Glutamatergic neuron (in vitro differentiated cells): Measurements from ENCODE around the gene UBXN11. TPM values are rescaled to one million over a fixed set of nuclear protein-coding genes. Genes with fewer than 3 reads are reported as not detected.

ENCODE experiments used
- DNase-seq: peaks from one replicate; pipeline ENCODE4 v3.0.0; 2022
- H3K27ac Mint-ChIP-seq: one replicate; pipeline ENCODE4 v1.8.0; 2020; ENCODE audit warnings: mild to moderate bottlenecking, mixed read lengths, inconsistent platforms; ENCODE audit not compliant: unreplicated experiment
- H3K27me3 Mint-ChIP-seq: one replicate; pipeline ENCODE4 v1.8.0; 2020; ENCODE audit warnings: mild to moderate bottlenecking, moderate library complexity, mixed read lengths, inconsistent platforms; ENCODE audit not compliant: unreplicated experiment
- H3K36me3 Mint-ChIP-seq: one replicate; pipeline ENCODE4 v1.8.0; 2020; ENCODE audit warnings: mild to moderate bottlenecking, mixed read lengths, inconsistent platforms; ENCODE audit not compliant: unreplicated experiment
- H3K4me1 Mint-ChIP-seq: one replicate; pipeline ENCODE4 v1.8.0; 2020; ENCODE audit warnings: mild to moderate bottlenecking, low read depth, mixed read lengths, inconsistent platforms; ENCODE audit not compliant: unreplicated experiment
- H3K4me3 Mint-ChIP-seq: one replicate; pipeline ENCODE4 v1.8.0; 2020; ENCODE audit warnings: mild to moderate bottlenecking, mixed read lengths, inconsistent platforms; ENCODE audit not compliant: unreplicated experiment
- H3K9me3 Mint-ChIP-seq: one replicate; pipeline ENCODE4 v1.8.0; 2020; ENCODE audit warnings: mild to moderate bottlenecking, moderate library complexity, mixed read lengths, inconsistent platforms; ENCODE audit not compliant: unreplicated experiment
- total RNA-seq: library from RNA; stranded (reverse); fragmentation: NEBNext Ultra II Directional; extraction: Animal tissue kit (Norgen Biotek cat#: 25700); gene quantifications from one replicate; pipeline ENCODE4 v1.2.1, GENCODE V29; 2021; ENCODE audit not compliant: unreplicated experiment
- TF ChIP-seq, protein P1 (sequence below): fragments of 200-600 bp; sonication (generic); IDR thresholded peaks from one replicate; pipeline ENCODE4 v1.5.0; 2021; ENCODE audit not compliant: partially characterized antibody, unreplicated experiment

Gene UBXN11
- total RNA-seq, 1 donor from 2014 or later = 11.4 TPM

DNA sequence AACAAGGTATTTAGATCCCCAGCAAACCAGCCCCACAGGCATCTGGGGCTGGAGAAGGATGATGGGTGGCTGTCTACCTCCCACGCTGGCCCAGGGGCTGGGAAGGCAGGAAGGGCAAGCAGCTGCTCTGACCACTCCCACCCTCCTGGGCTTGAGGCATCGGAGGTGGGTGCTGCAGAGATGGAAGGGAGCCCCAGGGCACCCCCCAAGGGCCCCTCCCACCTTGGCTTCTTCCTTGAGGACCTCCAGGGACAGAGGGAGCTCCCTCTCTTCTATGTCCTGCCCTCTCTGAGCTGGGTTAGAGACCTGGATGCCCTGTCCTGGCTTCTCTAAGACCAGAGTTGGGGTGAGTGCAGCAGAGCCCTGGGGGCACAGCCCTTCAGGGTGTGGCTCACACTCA is 14.5 kb upstream of the UBXN11 start:
- peaks cover 7% of the 10 kb centered on the region for H3K4me1 Mint-ChIP-seq
- no peaks in the 10 kb centered on the region for H3K36me3 Mint-ChIP-seq
- no peaks in the 10 kb centered on the region for H3K9me3 Mint-ChIP-seq
- H3K27me3 Mint-ChIP-seq = peaks cover 7% of the 10 kb centered on the region
- DNase-seq = no peak
- peak overlapping the region; percentile 49 for H3K27ac Mint-ChIP-seq
- TF ChIP-seq, protein P1, sequence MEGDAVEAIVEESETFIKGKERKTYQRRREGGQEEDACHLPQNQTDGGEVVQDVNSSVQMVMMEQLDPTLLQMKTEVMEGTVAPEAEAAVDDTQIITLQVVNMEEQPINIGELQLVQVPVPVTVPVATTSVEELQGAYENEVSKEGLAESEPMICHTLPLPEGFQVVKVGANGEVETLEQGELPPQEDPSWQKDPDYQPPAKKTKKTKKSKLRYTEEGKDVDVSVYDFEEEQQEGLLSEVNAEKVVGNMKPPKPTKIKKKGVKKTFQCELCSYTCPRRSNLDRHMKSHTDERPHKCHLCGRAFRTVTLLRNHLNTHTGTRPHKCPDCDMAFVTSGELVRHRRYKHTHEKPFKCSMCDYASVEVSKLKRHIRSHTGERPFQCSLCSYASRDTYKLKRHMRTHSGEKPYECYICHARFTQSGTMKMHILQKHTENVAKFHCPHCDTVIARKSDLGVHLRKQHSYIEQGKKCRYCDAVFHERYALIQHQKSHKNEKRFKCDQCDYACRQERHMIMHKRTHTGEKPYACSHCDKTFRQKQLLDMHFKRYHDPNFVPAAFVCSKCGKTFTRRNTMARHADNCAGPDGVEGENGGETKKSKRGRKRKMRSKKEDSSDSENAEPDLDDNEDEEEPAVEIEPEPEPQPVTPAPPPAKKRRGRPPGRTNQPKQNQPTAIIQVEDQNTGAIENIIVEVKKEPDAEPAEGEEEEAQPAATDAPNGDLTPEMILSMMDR = no peak
- no peak overlapping the region for H3K4me3 Mint-ChIP-seq

DNA sequence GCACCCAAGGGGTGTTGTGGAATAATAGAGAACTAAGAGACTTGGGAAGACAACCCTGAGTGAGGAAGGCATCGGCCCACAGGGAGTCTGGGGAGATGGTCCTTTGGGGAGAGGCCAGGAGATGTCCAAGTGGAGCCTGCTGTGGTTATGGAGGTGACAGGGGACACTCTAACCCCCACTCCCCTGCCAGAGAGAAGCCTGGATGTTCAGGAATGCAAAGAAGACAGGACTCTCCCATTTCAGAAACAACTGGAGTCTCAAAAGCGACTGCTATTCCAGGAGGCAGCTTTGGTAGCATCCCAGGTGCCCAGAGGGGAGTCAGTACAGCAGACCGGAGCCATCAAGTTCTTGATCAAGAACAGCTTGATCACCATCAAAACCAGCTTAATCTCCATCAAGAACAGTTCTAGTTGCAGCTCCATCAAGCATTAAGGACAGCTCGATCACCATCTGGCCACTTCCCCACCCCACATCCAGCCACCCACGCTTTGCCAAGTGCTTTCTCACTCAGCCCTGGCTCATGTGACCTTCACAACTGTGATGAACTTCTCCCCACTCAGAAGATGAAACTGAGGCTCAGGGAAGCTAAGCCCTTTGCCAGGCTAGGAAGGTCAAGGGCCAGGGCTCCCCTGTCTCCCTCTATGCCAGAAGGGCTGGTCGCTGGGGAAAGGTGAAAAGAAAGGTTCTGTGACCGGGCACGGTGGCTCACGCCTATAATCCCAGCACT is 12.1 kb upstream of the UBXN11 start:
- H3K27ac Mint-ChIP-seq = no peak overlapping the region
- H3K36me3 Mint-ChIP-seq = no peaks in the 10 kb centered on the region
- H3K9me3 Mint-ChIP-seq = no peaks in the 10 kb centered on the region
- H3K27me3 Mint-ChIP-seq = peaks cover 4% of the 10 kb centered on the region
- no peak for DNase-seq
- peaks cover 7% of the 10 kb centered on the region for H3K4me1 Mint-ChIP-seq
- TF ChIP-seq, protein P1 = no peak
- peak overlapping the region; percentile 3 for H3K4me3 Mint-ChIP-seq

DNA sequence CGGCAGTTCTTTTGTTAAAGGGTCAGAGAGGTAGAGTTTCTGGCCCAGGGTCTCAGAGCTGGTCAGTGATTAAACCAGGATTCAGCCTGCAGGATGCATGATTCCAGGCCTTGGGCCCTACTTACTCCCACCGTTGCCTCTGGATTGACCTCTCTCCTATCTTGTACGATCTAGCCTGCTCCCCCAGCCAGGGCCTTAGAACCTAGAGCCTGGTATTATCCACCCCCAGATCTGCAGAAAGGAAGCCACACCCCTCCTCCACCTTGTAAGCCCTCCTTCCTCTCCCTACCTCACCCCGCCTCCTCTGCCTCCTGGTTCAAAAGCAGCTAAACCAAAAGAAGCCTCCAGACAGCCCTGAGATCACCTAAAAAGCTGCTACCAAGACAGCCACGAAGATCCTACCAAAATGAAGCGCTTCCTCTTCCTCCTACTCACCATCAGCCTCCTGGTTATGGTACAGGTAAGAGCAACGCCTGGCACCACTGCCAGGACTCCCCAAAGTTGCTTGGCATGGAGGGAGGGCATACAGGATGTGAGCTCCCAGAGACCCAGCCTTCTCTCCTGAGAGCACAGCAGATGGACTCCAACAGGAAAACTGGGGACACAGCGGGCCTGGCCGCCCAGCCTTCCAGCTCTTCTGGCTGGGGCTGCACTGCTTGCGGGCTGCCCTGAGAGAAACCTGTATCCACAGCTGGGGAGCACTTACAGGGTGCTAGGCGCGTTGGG is 11.3 kb upstream of the UBXN11 start, which contains the start of gene CD52:
CD52 (plus strand) TSS at position 347 of the 726 bp plus-strand sequence; CDS start at position 407, 60 bp downstream.
- TF ChIP-seq, protein P1 = no peak
- Mint-ChIP-seq H3K4me3 (peak within 1 kb of the TSS; percentile 3), H3K27me3 (peaks cover 2% of the 10 kb centered on the region), H3K9me3 (no peaks in the 10 kb centered on the region), H3K36me3 (no peaks in the 10 kb centered on the region), H3K4me1 (peaks cover 7% of the 10 kb centered on the region), H3K27ac (peak within 1 kb of the TSS; percentile 13)
- no peak for DNase-seq

DNA sequence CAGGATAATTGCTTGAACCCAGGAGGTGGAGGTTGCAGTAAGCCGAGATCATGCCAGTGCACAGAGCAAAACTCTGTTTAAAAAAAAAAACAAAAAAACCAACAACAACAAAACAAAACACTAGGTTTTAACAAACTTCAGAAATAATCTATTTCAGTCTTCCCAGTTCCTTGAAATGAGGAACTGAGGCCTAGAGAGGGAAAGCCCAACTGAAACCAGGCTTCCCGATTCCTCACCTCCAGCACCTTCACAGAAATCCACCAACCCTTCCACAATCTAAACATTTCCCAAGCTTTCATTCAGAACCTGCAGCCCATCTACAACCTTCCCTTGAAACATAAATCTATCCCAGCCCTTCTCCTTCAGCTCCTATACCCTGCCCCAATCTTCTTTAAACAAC is 10.7 kb upstream of the UBXN11 start:
- H3K4me3 Mint-ChIP-seq = no peak overlapping the region
- H3K4me1 Mint-ChIP-seq = peaks cover 7% of the 10 kb centered on the region
- H3K9me3 Mint-ChIP-seq = no peaks in the 10 kb centered on the region
- DNase-seq = no peak
- peaks cover 1% of the 10 kb centered on the region for H3K27me3 Mint-ChIP-seq
- no peaks in the 10 kb centered on the region for H3K36me3 Mint-ChIP-seq
- H3K27ac Mint-ChIP-seq = peak overlapping the region; percentile 13
- TF ChIP-seq, protein P1 = no peak
